Measurements from ENCODE around the gene CLEC4D. TPM values are rescaled to one million over a fixed set of nuclear protein-coding genes. Genes with fewer than 3 reads are reported as not detected.

The CLEC4D gene
- total RNA-seq, 1 experiment from 2014 or later, result 0.42 TPM

GRCh38 chr12:8519171-8519570 is 5.9 kb downstream of the CLEC4D start:
- no peak overlapping the region for H2BK12ac ChIP-seq (ENCODE audit: insufficient read length, low read depth, low read length)
- no peak overlapping the region for H3K27ac ChIP-seq (ENCODE audit: insufficient read length, low read depth, low read length)
- H3K27ac Mint-ChIP-seq, result no peak overlapping the region
- no peak overlapping the region for H2BK20ac ChIP-seq (ENCODE audit: low read depth, low read length, poor library complexity, severe bottlenecking)
- H3K79me2 ChIP-seq (ENCODE audit: insufficient read depth, low read length), result no peaks in the 10 kb centered on the region
- H3K27me3 ChIP-seq (ENCODE audit: insufficient read depth, low read length), result no peaks in the 10 kb centered on the region
- H3K4me3 Mint-ChIP-seq, result no peak overlapping the region
- H3K18ac ChIP-seq (ENCODE audit: insufficient read length, low read depth, low read length), result no peak overlapping the region
- no peak overlapping the region for H3K23ac ChIP-seq (ENCODE audit: insufficient read length, low read depth, low read length)
- no peaks in the 10 kb centered on the region for H3K27me3 Mint-ChIP-seq (ENCODE audit: low read depth)
- H3K56ac ChIP-seq (ENCODE audit: insufficient read length, low read depth, low read length), result no peak overlapping the region
- WGBS (ENCODE audit: extremely low coverage, insufficient read length, low lambda C conversion rate), result no CpG with 5 or more reads among the region's 4 CpGs
- no peak overlapping the region for H3T11ph ChIP-seq (ENCODE audit: low read length)
- TF ChIP-seq CTCF (conservative IDR thresholded peaks at IDR 0.05), result no peak
- H3K4me2 ChIP-seq (ENCODE audit: insufficient read depth, insufficient read length, low read length), result no peak overlapping the region
- no peak overlapping the region for H3K9ac ChIP-seq (ENCODE audit: extremely low read depth, insufficient read length, low read length)
- no peaks in the 10 kb centered on the region for H3K4me1 ChIP-seq (ENCODE audit: insufficient read depth, low read length)
- H2BK15ac ChIP-seq (ENCODE audit: low read depth, low read length), result no peak overlapping the region
- H4K8ac ChIP-seq (replicated peaks; ENCODE audit: insufficient read length, low read depth, low read length), result no peak overlapping the region
- no peak overlapping the region for H4K91ac ChIP-seq (ENCODE audit: insufficient read length, low read depth, low read length)
- no peaks in the 10 kb centered on the region for H4K20me1 ChIP-seq (ENCODE audit: control insufficient read depth, insufficient read depth, insufficient read length)
- H2BK120ac ChIP-seq (ENCODE audit: low read depth, low read length, poor library complexity, severe bottlenecking), result no peak overlapping the region
- no peak for DNase-seq
- H2AK5ac ChIP-seq (ENCODE audit: insufficient read length, low read length), result no peak overlapping the region
- H3K23me2 ChIP-seq (ENCODE audit: insufficient read length, low read depth, low read length, poor library complexity, severe bottlenecking), result no peaks in the 10 kb centered on the region
- H3K4ac ChIP-seq (ENCODE audit: low read depth, low read length), result no peak overlapping the region
- no peaks in the 10 kb centered on the region for H3K9me3 ChIP-seq (ENCODE audit: control insufficient read depth, low read depth, low read length)
- no peak overlapping the region for H2AFZ ChIP-seq (ENCODE audit: low read length)
- H3K4me1 Mint-ChIP-seq, result no peaks in the 10 kb centered on the region
- no peaks in the 10 kb centered on the region for H3K79me1 ChIP-seq (ENCODE audit: insufficient read depth, low read depth, low read length, poor library complexity, severe bottlenecking)
- no peak overlapping the region for H3K14ac ChIP-seq (ENCODE audit: insufficient read depth, low read length)
- H3K36me3 Mint-ChIP-seq (ENCODE audit: insufficient read depth in 1 of 3, low read depth in 3 of 3), result peaks cover 0 to under 1% (median 0%) of the 10 kb centered on the region in 3 experiments; a peak in 2 of 7 replicates
- H3K9me3 Mint-ChIP-seq, result peaks cover 11 to 13% of the 10 kb centered on the region in 2 experiments; a peak in 4 of 5 replicates
- H2BK5ac ChIP-seq (ENCODE audit: insufficient read length, low read length), result no peak overlapping the region
- H4K5ac ChIP-seq (ENCODE audit: insufficient read length, low read depth, low read length), result no peak overlapping the region
